HepG2 (cell line): ENCODE results near the gene SLIT3. TPM values are rescaled to one million over a fixed set of nuclear protein-coding genes. Genes with fewer than 3 reads are reported as not detected.

ENCODE experiments used
- ATAC-seq: fragments of 200-7000 bp; cut with Tn5 transposase; 3 replicates; pipeline ENCODE4 v1.9.1; 2020; ENCODE audit warnings: mild to moderate bottlenecking, moderate library complexity
- BruUV-seq: library from RNA; stranded (reverse); fragments of 400-500 nt; replicated peaks from 2 replicates; lab custom pipeline; 2021; lab: Mats Ljungman, UMichigan
- CTCF ChIA-PET: fragments of 300-600 bp; formaldehyde crosslinking; extraction: SDS; loops from one replicate; lab custom pipeline; 2021; ENCODE audit warnings: low total read pairs, inconsistent platforms, low intra/inter-chr PET ratio; lab: Yijun Ruan, JAX
- POLR2A ChIA-PET: fragments of 350-600 bp; sonication (Branson Sonifier 250); formaldehyde crosslinking; loops from one replicate; lab custom pipeline; 2020; ENCODE audit warnings: antibody characterized with exemption, inconsistent platforms; lab: Yijun Ruan, JAX
- DNase-seq: peaks from one replicate; pipeline ENCODE4 v3.0.0-alpha.2; 2015; ENCODE audit warnings: low spot score
- FAIRE-seq: peaks from 3 replicates; lab custom pipeline; 2011; peaks lifted over from hg19 to GRCh38; lab: Jason Lieb, UNC
- H2AFZ ChIP-seq: one replicate; pipeline ENCODE4 v1.6.1; 2011; ENCODE audit warnings: low read length, inconsistent platforms
- H3K27ac ChIP-seq: fragments of 300-600 bp; 3 replicates; pipeline ENCODE4 v1.8.0; 2011; ENCODE audit warnings: mixed run types, mild to moderate bottlenecking, mixed read lengths, low read length, inconsistent platforms; ENCODE audit not compliant: insufficient read depth; ENCODE audit errors: extremely low read length
- H3K27me3 ChIP-seq, 2 experiments: fragments of 200-600 bp in 1 of 2; 2 replicates in 1 of 2; 3 replicates in 1 of 2; pipeline versions ENCODE4 v1.6.0 to v1.8.0; 2011; ENCODE audit warnings: low read length in 2 of 2, mild to moderate bottlenecking in 2 of 2, moderate library complexity in 2 of 2, inconsistent platforms in 1 of 2; ENCODE audit not compliant: insufficient read depth in 2 of 2, control insufficient read depth in 1 of 2
- H3K36me3 ChIP-seq, 2 experiments: fragments of 200-600 bp in 1 of 2; replicated peaks in 1 of 2; 2 replicates in 1 of 2; 3 replicates in 1 of 2; pipeline versions ENCODE4 v1.5.1 to v1.8.0; 2011; ENCODE audit warnings: low read length in 2 of 2, inconsistent platforms in 1 of 2; ENCODE audit not compliant: insufficient read depth in 2 of 2, control insufficient read depth in 1 of 2
- H3K4me1 ChIP-seq: 2 replicates; pipeline ENCODE4 v1.5.1; 2012; ENCODE audit warnings: low read length, inconsistent platforms; ENCODE audit not compliant: insufficient read depth
- H3K4me2 ChIP-seq: 2 replicates; pipeline ENCODE4 v1.6.0; 2011; ENCODE audit warnings: low read depth, low read length, inconsistent platforms
- H3K4me3 ChIP-seq, 3 experiments: fragments of 200-600 bp in 1 of 3; sonication (generic), shearing (Covaris generic) in 1 of 3; replicated peaks in 1 of 3; 2 replicates each; pipeline ENCODE4 v1.5.1; 2011 to 2016; ENCODE audit warnings: low read length in 3 of 3, inconsistent platforms in 2 of 3, low read depth in 2 of 3, mild to moderate bottlenecking in 2 of 3, control low read depth in 1 of 3, mixed read lengths in 1 of 3; ENCODE audit not compliant: insufficient read depth in 1 of 3
- H3K79me2 ChIP-seq: one replicate; pipeline ENCODE4 v1.6.1; 2011; ENCODE audit warnings: low read length, inconsistent platforms; ENCODE audit not compliant: insufficient read depth
- H3K9ac ChIP-seq: 2 replicates; pipeline ENCODE4 v1.6.0; 2011; ENCODE audit warnings: mild to moderate bottlenecking, low read depth, low read length, inconsistent platforms; ENCODE audit not compliant: insufficient read depth
- H3K9me3 ChIP-seq: 2 replicates; pipeline ENCODE4 v1.5.1; 2012; ENCODE audit warnings: mild to moderate bottlenecking, low read length
- H4K20me1 ChIP-seq: 2 replicates; pipeline ENCODE4 v1.6.0; 2011; ENCODE audit warnings: inconsistent platforms, mild to moderate bottlenecking, low read length, moderate library complexity; ENCODE audit not compliant: insufficient read depth
- ATF2 ChIP-seq: sonication (generic); formaldehyde crosslinking; IDR thresholded peaks from 2 replicates; pipeline ENCODE4 v1.4.0; 2020; ENCODE audit warnings: missing genetic modification reagents
- BCL6 ChIP-seq: IDR thresholded peaks from 2 replicates; pipeline ENCODE4 v1.6.1; 2016; ENCODE audit warnings: missing genetic modification reagents, missing compliant biosample characterization
- HNRNPK ChIP-seq: fragments of 200-400 bp; formaldehyde crosslinking; IDR thresholded peaks from 2 replicates; pipeline ENCODE4 v1.6.1; 2018; ENCODE audit warnings: low read length, low read depth, moderate library complexity, mild to moderate bottlenecking; ENCODE audit not compliant: poor library complexity, severe bottlenecking
- KDM2A ChIP-seq: sonication (generic); formaldehyde crosslinking; IDR thresholded peaks from 2 replicates; pipeline ENCODE4 v1.4.0; 2020; ENCODE audit warnings: low read depth, missing genetic modification reagents, borderline replicate concordance
- KLF13 ChIP-seq: sonication (generic); formaldehyde crosslinking; IDR thresholded peaks from 2 replicates; pipeline ENCODE4 v1.4.0; 2020; ENCODE audit warnings: mild to moderate bottlenecking, missing genetic modification reagents
- KMT2A ChIP-seq: sonication (generic); formaldehyde crosslinking; IDR thresholded peaks from 2 replicates; pipeline ENCODE4 v1.4.0; 2020; ENCODE audit warnings: missing genetic modification reagents
- NCOR1 ChIP-seq: fragments of 200-600 bp; sonication (generic); IDR thresholded peaks from 2 replicates; pipeline ENCODE4 v1.7.0; 2017; ENCODE audit warnings: antibody characterized with exemption, low read length, borderline replicate concordance
- NFIB ChIP-seq: sonication (generic); formaldehyde crosslinking; IDR thresholded peaks from 2 replicates; pipeline ENCODE4 v1.9.0; 2021; ENCODE audit warnings: missing genetic modification reagents, mild to moderate bottlenecking, borderline replicate concordance
- POLR2AphosphoS2 ChIP-seq: IDR thresholded peaks from 2 replicates; pipeline ENCODE4 v1.6.1; 2011; ENCODE audit warnings: low read depth, low read length, improper control_type of control experiment
- RAD21 ChIP-seq: fragments of 450-650 bp; formaldehyde crosslinking; IDR thresholded peaks from 2 replicates; pipeline ENCODE4 v1.5.0; 2020; ENCODE audit warnings: mild to moderate bottlenecking
- RORA ChIP-seq: sonication (generic); formaldehyde crosslinking; IDR thresholded peaks from 2 replicates; pipeline ENCODE4 v1.5.0; 2020; ENCODE audit warnings: mild to moderate bottlenecking, missing genetic modification reagents, moderate library complexity
- TCF12 ChIP-seq, 2 experiments: fragments of 450-650 bp in 1 of 2; sonication (generic) in 1 of 2; formaldehyde crosslinking in 1 of 2; IDR thresholded peaks; 2 replicates each; pipeline versions ENCODE4 v1.6.1 to v1.8.0; 2017 to 2022; ENCODE audit warnings: antibody characterized with exemption in 1 of 2, mild to moderate bottlenecking in 1 of 2, missing genetic modification reagents in 1 of 2, moderate library complexity in 1 of 2
- ZNF225 ChIP-seq: sonication (generic); formaldehyde crosslinking; IDR thresholded peaks from 2 replicates; pipeline ENCODE4 v1.4.0; 2020; ENCODE audit warnings: mild to moderate bottlenecking, missing genetic modification reagents
- ZNF232 ChIP-seq: sonication (generic); formaldehyde crosslinking; IDR thresholded peaks from 2 replicates; pipeline ENCODE4 v1.4.0; 2020; ENCODE audit warnings: missing genetic modification reagents, borderline replicate concordance
- ZNF326 ChIP-seq: sonication (generic); formaldehyde crosslinking; IDR thresholded peaks from 2 replicates; pipeline ENCODE4 v1.4.0; 2020; ENCODE audit warnings: missing genetic modification reagents, borderline replicate concordance
- ZNF614 ChIP-seq: IDR thresholded peaks from 2 replicates; pipeline ENCODE4 v1.6.1; 2018; ENCODE audit warnings: missing biosample characterization, missing genetic modification reagents, inconsistent platforms, borderline replicate concordance
- WGBS: methylation state at CpG from one replicate; pipeline ENCODE4 v1.1.6; 2017; ENCODE audit warnings: low lambda C conversion rate; 5-methylcytosine and 5-hydroxymethylcytosine counted together
- in situ Hi-C: cut with HindIII; loops from 2 replicates; pipeline ENCODE4 v1.10.0; 2017; ENCODE audit warnings: low pct_unique_long_range_greater_than_20kb; ENCODE audit not compliant: extremely low pct_ligation_motif_present
- intact Hi-C: fragments of 100-400 bp; cut with micrococcal nuclease; formaldehyde crosslinking; loops from one replicate; pipeline ENCODE4 v1.10.0; 2022; ENCODE audit not compliant: unreplicated experiment
- polyA plus RNA-seq, 8 experiments: library from polyadenylated mRNA; depleted of rRNA in 3 of 8; stranded (reverse) in 7 of 8; unstranded in 1 of 8; fragments of >200 nt; fragmentation: Illumina TruSeq in 4 of 8; extraction: Trizol in 4 of 8; gene quantifications; 2 replicates each; pipeline versions ENCODE4 v1.2.1 to v1.2.3, GENCODE V29; 2011 to 2016; ENCODE audit warnings: low read depth in 4 of 8, missing spikeins in 1 of 8, mixed read lengths in 1 of 8; ENCODE audit not compliant: insufficient read depth in 1 of 8
- total RNA-seq, 5 experiments: library from RNA; depleted of rRNA; stranded (reverse); fragments of >200 nt; fragmentation: Illumina TruSeq; extraction: Trizol; gene quantifications; 2 replicates each; pipeline ENCODE4 v1.2.3, GENCODE V29; 2016; ENCODE audit warnings: low read depth in 1 of 5
- TF ChIP-seq, protein P1 (sequence below): sonication (generic); formaldehyde crosslinking; IDR thresholded peaks from 2 replicates; pipeline ENCODE4 v1.4.0; 2020; ENCODE audit warnings: missing genetic modification reagents
- TF ChIP-seq, protein P2 (sequence below): sonication (generic); formaldehyde crosslinking; IDR thresholded peaks from 2 replicates; pipeline ENCODE4 v1.5.0; 2020; ENCODE audit warnings: missing genetic modification reagents

The SLIT3 gene
- total and polyA plus RNA-seq, 2 of the 13 experiments (the other 11 are each of a cell fraction or from before 2014, with no cell fraction given) = not detected

- no peak for TF ChIP-seq POLR2AphosphoS2
Observed at GRCh38 chr5:168724227-168724626, 576.7 kb downstream of the SLIT3 start (continued).

- no peak overlapping the region for H3K4me2 ChIP-seq
- ChIA-PET POLR2A (no interaction called here), CTCF (no interaction called here)
- no peak overlapping the region for H3K4me3 ChIP-seq
- H4K20me1 ChIP-seq = no peaks in the 10 kb centered on the region
- no peaks in the 10 kb centered on the region for H3K4me1 ChIP-seq
- no peaks in the 10 kb centered on the region for H3K9me3 ChIP-seq
- no TSS peak for BruUV-seq
- in situ Hi-C loops = no loop called here
- DNase-seq (no peak), ATAC-seq (no peak), FAIRE-seq (no peak)
- no peaks in the 10 kb centered on the region for H3K79me2 ChIP-seq
- no peak overlapping the region for H2AFZ ChIP-seq
- H3K9ac ChIP-seq = no peak overlapping the region
- intact Hi-C loops = no loop called here
- H3K27me3 ChIP-seq = 0 out of 5 replicates have a peak, but pooled peaks cover 0 to 4% of the 10 kb centered on the region in 2 experiments
- TF ChIP-seq KMT2A (CRISPR knock-in tag) (no peak), HNRNPK (no peak), RORA (no peak), ZNF326 (CRISPR knock-in tag) (no peak), RAD21 (CRISPR knock-in tag) (no peak), NCOR1 (no peak), NFIB (no peak), ZNF232 (CRISPR knock-in tag) (no peak), ATF2 (CRISPR knock-in tag) (no peak), ZNF225 (CRISPR knock-in tag) (no peak), KLF13 (CRISPR knock-in tag) (no peak), BCL6 (CRISPR knock-in tag) (no peak), KDM2A (CRISPR knock-in tag) (no peak), ZNF614 (CRISPR knock-in tag) (no peak), TCF12 (IDR thresholded peaks at IDR 0.05) (no peak), TCF12 (CRISPR knock-in tag; IDR thresholded peaks at IDR 0.05) (no peak)
- TF ChIP-seq, protein P1, sequence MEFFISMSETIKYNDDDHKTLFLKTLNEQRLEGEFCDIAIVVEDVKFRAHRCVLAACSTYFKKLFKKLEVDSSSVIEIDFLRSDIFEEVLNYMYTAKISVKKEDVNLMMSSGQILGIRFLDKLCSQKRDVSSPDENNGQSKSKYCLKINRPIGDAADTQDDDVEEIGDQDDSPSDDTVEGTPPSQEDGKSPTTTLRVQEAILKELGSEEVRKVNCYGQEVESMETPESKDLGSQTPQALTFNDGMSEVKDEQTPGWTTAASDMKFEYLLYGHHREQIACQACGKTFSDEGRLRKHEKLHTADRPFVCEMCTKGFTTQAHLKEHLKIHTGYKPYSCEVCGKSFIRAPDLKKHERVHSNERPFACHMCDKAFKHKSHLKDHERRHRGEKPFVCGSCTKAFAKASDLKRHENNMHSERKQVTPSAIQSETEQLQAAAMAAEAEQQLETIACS = no peak
- TF ChIP-seq, protein P2, sequence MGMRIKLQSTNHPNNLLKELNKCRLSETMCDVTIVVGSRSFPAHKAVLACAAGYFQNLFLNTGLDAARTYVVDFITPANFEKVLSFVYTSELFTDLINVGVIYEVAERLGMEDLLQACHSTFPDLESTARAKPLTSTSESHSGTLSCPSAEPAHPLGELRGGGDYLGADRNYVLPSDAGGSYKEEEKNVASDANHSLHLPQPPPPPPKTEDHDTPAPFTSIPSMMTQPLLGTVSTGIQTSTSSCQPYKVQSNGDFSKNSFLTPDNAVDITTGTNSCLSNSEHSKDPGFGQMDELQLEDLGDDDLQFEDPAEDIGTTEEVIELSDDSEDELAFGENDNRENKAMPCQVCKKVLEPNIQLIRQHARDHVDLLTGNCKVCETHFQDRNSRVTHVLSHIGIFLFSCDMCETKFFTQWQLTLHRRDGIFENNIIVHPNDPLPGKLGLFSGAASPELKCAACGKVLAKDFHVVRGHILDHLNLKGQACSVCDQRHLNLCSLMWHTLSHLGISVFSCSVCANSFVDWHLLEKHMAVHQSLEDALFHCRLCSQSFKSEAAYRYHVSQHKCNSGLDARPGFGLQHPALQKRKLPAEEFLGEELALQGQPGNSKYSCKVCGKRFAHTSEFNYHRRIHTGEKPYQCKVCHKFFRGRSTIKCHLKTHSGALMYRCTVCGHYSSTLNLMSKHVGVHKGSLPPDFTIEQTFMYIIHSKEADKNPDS (CRISPR knock-in tag) = no peak
- 11% methylated on average over 3 of the region's 3 CpGs for WGBS
- H3K36me3 ChIP-seq = no peaks in the 10 kb centered on the region
- H3K27ac ChIP-seq = no peak overlapping the region
Observed at GRCh38 chr5:168723037-168723436, 577.9 kb downstream of the SLIT3 start.
